Thyroid gland (tissue), 4 donors: ENCODE measurements around the gene SUGCT. TPM values are rescaled to one million over a fixed set of nuclear protein-coding genes. Genes with fewer than 3 reads are reported as not detected.

Source experiments
- DNase-seq, 2 donors: peaks; one replicate each; pipeline ENCODE4 v3.0.0-alpha.2; 2019
- H3K27ac ChIP-seq, 3 donors: fragments of 200-600 bp; sonication (generic); 1 replicate in 2 of 3; 2 replicates in 1 of 3; pipeline ENCODE4 v1.5.1; 2016 to 2019; ENCODE audit warnings: mild to moderate bottlenecking in 1 of 3, moderate library complexity in 1 of 3
- H3K27me3 ChIP-seq: fragments of 200-600 bp; sonication (generic); one replicate; pipeline ENCODE4 v1.5.1; 2019
- H3K36me3 ChIP-seq, 2 donors: fragments of 200-600 bp; sonication (generic); one replicate each; pipeline ENCODE4 v1.5.1; 2016 to 2019
- H3K4me1 ChIP-seq, 2 donors: fragments of 200-600 bp; sonication (generic); one replicate each; pipeline ENCODE4 v1.5.1; 2017 to 2019
- H3K4me3 ChIP-seq, 3 donors: fragments of 200-600 bp; sonication (generic); replicated peaks in 1 of 3; 1 replicate in 2 of 3; 2 replicates in 1 of 3; pipeline ENCODE4 v1.5.1; 2016; ENCODE audit warnings: mild to moderate bottlenecking in 1 of 3
- H3K9me3 ChIP-seq: fragments of 200-600 bp; sonication (generic); one replicate; pipeline ENCODE4 v1.5.1; 2017
- CTCF ChIP-seq, 6 experiments: fragments of 200-600 bp in 3 of 6; fragments of 450-650 bp in 3 of 6; sonication (generic) in 3 of 6; IDR thresholded peaks; one replicate each; pipeline ENCODE4 v1.5.1; 2016 to 2019; ENCODE audit warnings: antibody characterized with exemption in 6 of 6, mild to moderate bottlenecking in 2 of 6, inconsistent platforms in 1 of 6, moderate library complexity in 1 of 6
- POLR2A ChIP-seq, 2 donors: fragments of 450-650 bp; IDR thresholded peaks; one replicate each; pipeline ENCODE4 v1.6.1; 2017; ENCODE audit warnings: antibody characterized with exemption in 2 of 2, mild to moderate bottlenecking in 2 of 2, moderate library complexity in 1 of 2
- WGBS, 2 donors: methylation state at CpG; one replicate each; pipeline ENCODE4 v1.1.5; 2017; 5-methylcytosine and 5-hydroxymethylcytosine counted together
- intact Hi-C: fragments of 100-400 bp; cut with DNase I; formaldehyde crosslinking; loops from one replicate; pipeline ENCODE4 v1.15.1; 2023
- total RNA-seq, 4 donors: library from RNA; depleted of rRNA; stranded (reverse); fragments of >200 nt; gene quantifications; one replicate each; pipeline ENCODE4 v1.2.3, GENCODE V29; 2016

SUGCT gene
- total RNA-seq, 4 donors from 2014 or later: 1.3 to 15.2 (median 3.2) TPM

GRCh38 chr7:40492946-40493345, 358.1 kb downstream of the SUGCT start:
- TF ChIP-seq CTCF (IDR thresholded peaks at IDR 0.05): no peak
- TF ChIP-seq POLR2A (IDR thresholded peaks at IDR 0.05): no peak

DNA sequence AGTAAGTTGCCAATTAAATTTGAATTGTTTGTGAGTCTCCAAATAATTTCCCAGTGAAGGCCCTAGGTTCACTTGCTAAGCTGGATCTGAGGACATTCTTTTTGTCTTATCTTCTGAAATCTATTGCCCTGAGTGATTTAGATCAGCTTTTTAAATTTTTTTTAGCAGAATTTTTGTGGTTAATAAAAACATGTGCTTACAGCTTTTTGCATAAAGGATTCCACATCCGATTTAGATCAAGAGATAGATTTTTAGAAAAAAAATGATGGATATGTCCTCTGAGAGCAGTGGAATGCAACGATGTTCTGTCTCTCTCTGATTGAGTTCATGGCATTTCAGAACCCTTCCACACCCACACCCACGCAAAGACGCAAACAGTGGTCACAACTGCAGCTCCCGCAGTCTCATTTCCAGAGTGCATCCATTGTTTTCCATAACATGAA, 358.8 kb downstream of the SUGCT start:
- no peak overlapping the region for H3K4me3 ChIP-seq
- intact Hi-C loops: no loop called here
- H3K9me3 ChIP-seq: no peaks in the 10 kb centered on the region
- no peaks in the 10 kb centered on the region for H3K4me1 ChIP-seq
- 75 to 82% methylated on average over 5 of the region's 5 CpGs for WGBS, 2 donors
- no peak for TF ChIP-seq POLR2A (IDR thresholded peaks at IDR 0.05)
- no peak for TF ChIP-seq CTCF (IDR thresholded peaks at IDR 0.05)
- H3K27me3 ChIP-seq: no peaks in the 10 kb centered on the region
- no peak for DNase-seq
- no peaks in the 10 kb centered on the region for H3K36me3 ChIP-seq
- H3K27ac ChIP-seq: no peak overlapping the region

More at GRCh38 chr7:40492946-40493345, 358.1 kb downstream of the SUGCT start:
- whole genome bisulfite sequencing, 2 donors: 91 to 92% methylated on average over 4 of the region's 4 CpGs
- Histone ChIP-seq H3K4me1 (no peaks in the 10 kb centered on the region), H3K4me3 (no peak overlapping the region), H3K36me3 (no peaks in the 10 kb centered on the region), H3K27ac (no peak overlapping the region), H3K27me3 (no peaks in the 10 kb centered on the region), H3K9me3 (no peaks in the 10 kb centered on the region)
- no peak for DNase-seq
- intact Hi-C loops: no loop called here

DNA sequence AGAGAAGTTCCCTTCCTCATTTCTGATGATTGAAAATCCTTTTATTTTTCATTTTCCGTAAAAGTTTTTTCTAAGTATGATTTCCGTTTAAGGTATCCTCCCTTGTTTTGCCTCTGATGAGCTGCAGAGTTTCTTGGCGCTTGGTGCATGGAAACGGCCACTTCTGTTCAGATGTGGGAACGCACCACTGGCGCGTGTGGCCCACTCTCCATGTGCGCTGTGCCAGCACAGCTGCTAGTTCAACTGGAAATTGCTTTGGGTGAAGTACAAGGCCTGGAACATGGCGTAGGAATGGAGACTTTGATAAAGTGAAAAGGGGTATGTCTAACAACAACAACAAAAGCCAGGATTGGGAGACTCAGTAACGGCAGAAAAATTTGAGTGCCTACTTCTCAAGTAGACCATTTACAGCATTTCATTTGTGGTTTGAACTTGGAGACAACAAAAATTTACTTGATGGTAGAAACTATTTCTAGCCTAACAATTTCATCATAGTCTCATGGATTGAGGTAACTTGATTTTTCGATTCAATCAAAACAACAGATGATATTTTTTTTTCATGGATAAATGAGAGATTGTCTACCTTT, 364.2 kb downstream of the SUGCT start:
- Histone ChIP-seq H3K4me3 (no peak overlapping the region), H3K4me1 (no peaks in the 10 kb centered on the region), H3K36me3 (no peaks in the 10 kb centered on the region), H3K27ac (no peak overlapping the region), H3K9me3 (no peaks in the 10 kb centered on the region), H3K27me3 (no peaks in the 10 kb centered on the region)
- intact Hi-C loops: no loop called here
- 90 to 92% methylated on average over 11 of the region's 11 CpGs for WGBS, 2 donors
- DNase-seq: no peak
- TF ChIP-seq POLR2A (IDR thresholded peaks at IDR 0.05): no peak
- TF ChIP-seq CTCF (IDR thresholded peaks at IDR 0.05): no peak

DNA sequence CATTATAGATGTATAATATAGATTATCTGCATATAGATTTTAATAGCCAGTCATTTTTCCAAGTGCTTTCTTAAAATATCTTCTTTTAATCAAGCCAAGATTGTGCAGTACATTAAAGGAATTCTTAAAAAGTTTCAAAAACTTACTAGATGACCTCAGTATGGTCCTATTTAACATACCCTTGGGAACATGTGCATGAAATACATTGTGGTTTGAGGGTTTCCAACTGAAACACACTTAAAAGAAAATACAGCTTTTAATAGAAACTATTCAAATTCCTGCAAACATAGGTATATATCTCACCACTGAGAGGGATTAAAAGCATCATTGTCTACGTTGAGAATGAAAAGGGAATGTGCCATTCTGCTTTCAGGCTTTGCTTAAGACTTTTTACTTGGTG, 364.9 kb downstream of the SUGCT start:
- intact Hi-C loops: no loop called here
- Histone ChIP-seq H3K9me3 (no peaks in the 10 kb centered on the region), H3K4me3 (no peak overlapping the region), H3K4me1 (no peaks in the 10 kb centered on the region), H3K27ac (no peak overlapping the region), H3K36me3 (no peaks in the 10 kb centered on the region), H3K27me3 (no peaks in the 10 kb centered on the region)
- no peak for DNase-seq
- 51 to 64% methylated on average over 1 of the region's 1 CpG for WGBS, 2 donors
- TF ChIP-seq CTCF (IDR thresholded peaks at IDR 0.05) (no peak), POLR2A (IDR thresholded peaks at IDR 0.05) (no peak)

- no peaks in the 10 kb centered on the region for H3K36me3 ChIP-seq
- intact Hi-C loops: no loop called here
- H3K27ac ChIP-seq: no peak overlapping the region
- H3K27me3 ChIP-seq: no peaks in the 10 kb centered on the region
- no peaks in the 10 kb centered on the region for H3K9me3 ChIP-seq
- no peaks in the 10 kb centered on the region for H3K4me1 ChIP-seq
- WGBS, 2 donors: 82 to 93% methylated on average over 1 of the region's 1 CpG
- no peak overlapping the region for H3K4me3 ChIP-seq
- no peak for DNase-seq
- TF ChIP-seq CTCF (IDR thresholded peaks at IDR 0.05): no peak
Measured at GRCh38 chr7:40500219-40500618, 365.4 kb downstream of the SUGCT start.
